Activated B cell treated with CpG ODN at 0.5 μM for 24 hours (primary cell): ENCODE data around the gene TANC2. TPM values are rescaled to one million over a fixed set of nuclear protein-coding genes. Genes with fewer than 3 reads are reported as not detected.

Experiments
- ATAC-seq: fragments of 200-7000 bp; cut with Tn5 transposase; one replicate; pipeline ENCODE4 v1.10.0; 2021; ENCODE audit warnings: low read depth, mild to moderate bottlenecking, moderate library complexity
- CTCF ChIA-PET: fragments of 350-600 bp; sonication (Branson Sonifier 250); formaldehyde crosslinking; loops from one replicate; lab custom pipeline; 2021; ENCODE audit warnings: antibody characterized with exemption; lab: Charles Lee
- POLR2A ChIA-PET: fragments of 350-600 bp; sonication (Branson Sonifier 250); formaldehyde crosslinking; loops from one replicate; lab custom pipeline; 2021; ENCODE audit warnings: antibody characterized with exemption; lab: Charles Lee
- DNase-seq: peaks from one replicate; pipeline ENCODE4 v3.0.0; 2022
- H3K27ac Mint-ChIP-seq: one replicate; pipeline ENCODE4 v1.8.0; 2020; ENCODE audit warnings: mixed read lengths
- H3K27me3 Mint-ChIP-seq: one replicate; pipeline ENCODE4 v1.8.0; 2021; ENCODE audit warnings: mixed read lengths
- H3K36me3 Mint-ChIP-seq: one replicate; pipeline ENCODE4 v1.8.0; 2021; ENCODE audit warnings: low read depth, mixed read lengths
- H3K4me1 Mint-ChIP-seq: one replicate; pipeline ENCODE4 v1.8.0; 2021; ENCODE audit warnings: mixed read lengths
- H3K4me3 Mint-ChIP-seq: one replicate; pipeline ENCODE4 v1.8.0; 2020; ENCODE audit warnings: mild to moderate bottlenecking, mixed read lengths
- H3K9me3 Mint-ChIP-seq: one replicate; pipeline ENCODE4 v1.8.0; 2020; ENCODE audit warnings: mixed read lengths
- CTCF ChIP-seq: fragments of 200-600 bp; IDR thresholded peaks from one replicate; pipeline ENCODE4 v1.8.0; 2022; ENCODE audit warnings: antibody characterized with exemption, mild to moderate bottlenecking
- intact Hi-C: fragments of 100-400 bp; cut with micrococcal nuclease; formaldehyde crosslinking; loops from one replicate; pipeline ENCODE4 v1.15.1; 2024
- total RNA-seq: library from RNA; stranded (reverse); gene quantifications from 2 replicates; pipeline ENCODE4 v1.2.3, GENCODE V29; 2022

TANC2 gene
- total RNA-seq, 1 donor from 2014 or later, result 17.2 TPM

- TF ChIP-seq CTCF, result no peak
- POLR2A ChIA-PET, result no interaction called here
- ATAC-seq (no peak), DNase-seq (no peak)
- Mint-ChIP-seq H3K27ac (no peak overlapping the region), H3K9me3 (peaks cover 17% of the 10 kb centered on the region), H3K36me3 (no peaks in the 10 kb centered on the region), H3K4me1 (no peaks in the 10 kb centered on the region), H3K4me3 (no peak overlapping the region), H3K27me3 (peaks cover 10% of the 10 kb centered on the region)
- intact Hi-C loops, result no loop called here
- CTCF ChIA-PET, result no interaction called here
Measured at GRCh38 chr17:62941358-62941991, 24.6 kb upstream of the TANC2 start.

- H3K27me3 Mint-ChIP-seq, result peaks cover 9% of the 10 kb centered on the region
- ChIA-PET POLR2A (no interaction called here), CTCF (no interaction called here)
- DNase-seq (no peak), ATAC-seq (no peak)
- no peak overlapping the region for H3K27ac Mint-ChIP-seq
- H3K4me3 Mint-ChIP-seq, result no peak overlapping the region
- H3K9me3 Mint-ChIP-seq, result peaks cover 2% of the 10 kb centered on the region
- intact Hi-C loops, result no loop called here
- no peaks in the 10 kb centered on the region for H3K4me1 Mint-ChIP-seq
- H3K36me3 Mint-ChIP-seq, result no peaks in the 10 kb centered on the region
- no peak for TF ChIP-seq CTCF
Measured at GRCh38 chr17:62948370-62948769, 17.7 kb upstream of the TANC2 start.

- no peak overlapping the region for H3K27ac Mint-ChIP-seq
- intact Hi-C loops, result no loop called here
- POLR2A ChIA-PET, result no interaction called here
Measured at GRCh38 chr17:62949036-62949435, 17.0 kb upstream of the TANC2 start.

GRCh38 chr17:62950067-62950466, 16.0 kb upstream of the TANC2 start:
- DNase-seq (no peak), ATAC-seq (no peak)
- Mint-ChIP-seq H3K4me1 (no peaks in the 10 kb centered on the region), H3K9me3 (peaks cover 2% of the 10 kb centered on the region), H3K36me3 (no peaks in the 10 kb centered on the region), H3K4me3 (no peak overlapping the region), H3K27me3 (peaks cover 6% of the 10 kb centered on the region), H3K27ac (no peak overlapping the region)
- ChIA-PET CTCF (no interaction called here), POLR2A (no interaction called here)
- TF ChIP-seq CTCF, result no peak
- intact Hi-C loops, result no loop called here

More at GRCh38 chr17:62949036-62949435, 17.0 kb upstream of the TANC2 start:
- H3K4me3 Mint-ChIP-seq, result no peak overlapping the region
- no peaks in the 10 kb centered on the region for H3K4me1 Mint-ChIP-seq
- CTCF ChIA-PET, result no interaction called here
- peaks cover 9% of the 10 kb centered on the region for H3K27me3 Mint-ChIP-seq
- peaks cover 2% of the 10 kb centered on the region for H3K9me3 Mint-ChIP-seq
- ATAC-seq (no peak), DNase-seq (no peak)
- TF ChIP-seq CTCF, result no peak
- no peaks in the 10 kb centered on the region for H3K36me3 Mint-ChIP-seq

GRCh38 chr17:62955841-62956352, 10.1 kb upstream of the TANC2 start:
- TF ChIP-seq CTCF, result no peak
- no peaks in the 10 kb centered on the region for H3K9me3 Mint-ChIP-seq
- H3K27me3 Mint-ChIP-seq, result no peaks in the 10 kb centered on the region
- no peak overlapping the region for H3K4me3 Mint-ChIP-seq
- ATAC-seq (no peak), DNase-seq (no peak)
- H3K27ac Mint-ChIP-seq, result no peak overlapping the region
- H3K4me1 Mint-ChIP-seq, result no peaks in the 10 kb centered on the region
- ChIA-PET POLR2A (no interaction called here), CTCF (no interaction called here)
- no peaks in the 10 kb centered on the region for H3K36me3 Mint-ChIP-seq
- intact Hi-C loops, result no loop called here
